NCI-H510A treated with DMSO at 0.1 percent for 48 hours (cell line): ENCODE results near the gene PRB3.

Experiments
- DNase-seq: peaks from one replicate; lab custom pipeline; 2025; lab: John Stamatoyannopoulos, UW

PRB3 gene

GRCh38 chr12:11269607-11270006, at the start of gene PRB3:
PRB3 (minus strand) TSS chr12:11269707; CDS start chr12:11269669, 38 bp downstream.
- DNase-seq = no peak

- DNase-seq = no peak
Measured at GRCh38 chr12:11310336-11310735, 40.8 kb upstream of the PRB3 start, which contains the start of gene PRB4. PRB4 (minus strand) TSS chr12:11310436; CDS start chr12:11310398, 38 bp downstream.

GRCh38 chr12:11307143-11307542, 37.6 kb upstream of the PRB3 start:
- DNase-seq = no peak

GRCh38 chr12:11273449-11273848, 3.9 kb upstream of the PRB3 start:
- DNase-seq = no peak

DNA sequence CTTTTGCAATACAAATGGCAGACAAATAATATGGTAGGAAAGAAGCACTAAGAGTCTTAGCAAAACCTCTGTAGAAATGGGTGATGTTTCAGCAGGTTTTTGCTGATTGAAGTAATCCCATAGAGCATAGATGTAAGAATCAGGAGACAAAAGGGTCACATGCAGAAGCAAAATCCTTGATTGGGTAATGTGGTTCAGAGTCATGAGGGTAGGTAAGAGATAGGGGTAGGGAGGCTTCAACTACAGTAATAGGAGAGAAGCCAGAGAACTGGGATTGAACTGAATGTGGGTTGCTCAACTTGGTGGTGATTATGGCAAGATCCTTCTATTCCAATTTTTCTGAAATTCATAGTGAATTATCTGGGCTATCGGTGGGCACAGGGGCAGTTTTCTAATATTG, 5.0 kb downstream of the PRB3 start:
- DNase-seq = no peak

GRCh38 chr12:11246489-11246888, 23.0 kb downstream of the PRB3 start:
- DNase-seq = no peak

DNA sequence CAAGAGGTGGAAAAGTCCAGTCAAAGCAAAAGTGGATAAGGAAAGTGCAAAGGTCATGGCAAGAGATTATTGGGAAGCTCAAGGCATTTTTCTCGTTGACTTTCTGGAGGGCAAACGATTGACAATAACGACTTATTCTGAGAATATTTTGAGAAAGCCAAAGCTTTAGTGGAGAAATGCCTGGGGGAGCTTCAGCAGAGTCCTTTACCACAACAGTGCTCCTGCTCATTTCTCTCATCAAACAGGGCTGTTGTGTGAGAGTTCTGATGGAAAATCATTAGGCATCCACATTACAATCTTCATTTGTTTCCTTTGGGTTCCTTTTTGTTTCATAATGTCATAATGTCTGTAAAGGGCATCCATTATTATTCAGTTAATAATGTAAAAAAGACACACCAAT, 26.9 kb downstream of the PRB3 start:
- DNase-seq = no peak

DNA sequence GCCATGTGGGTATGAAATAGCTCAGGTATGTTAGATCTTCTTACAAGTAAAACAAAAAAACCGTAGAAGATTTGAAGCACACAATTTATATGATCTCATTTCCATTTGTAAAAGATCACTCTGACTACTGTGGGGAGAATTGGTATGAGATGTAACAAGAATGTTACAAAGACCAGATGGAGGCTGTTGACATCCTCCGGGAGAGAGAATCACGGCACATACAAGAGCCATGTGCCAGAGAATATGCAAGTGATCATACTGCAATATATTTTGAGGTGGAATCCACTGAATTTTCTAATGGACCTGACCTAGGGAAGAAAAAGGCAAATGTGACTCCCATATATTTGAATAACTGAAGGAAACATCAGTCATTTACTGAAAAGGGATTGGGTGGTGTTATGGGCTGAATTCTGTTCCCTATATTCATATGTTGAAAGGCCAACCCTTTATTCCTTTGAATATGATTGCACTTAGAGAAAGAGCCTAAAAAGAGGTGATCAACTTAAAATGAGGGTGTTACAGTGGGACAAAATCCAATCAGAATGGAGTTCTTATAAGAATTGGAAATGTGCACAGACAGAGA, 29.1 kb downstream of the PRB3 start:
- no peak for DNase-seq

DNA sequence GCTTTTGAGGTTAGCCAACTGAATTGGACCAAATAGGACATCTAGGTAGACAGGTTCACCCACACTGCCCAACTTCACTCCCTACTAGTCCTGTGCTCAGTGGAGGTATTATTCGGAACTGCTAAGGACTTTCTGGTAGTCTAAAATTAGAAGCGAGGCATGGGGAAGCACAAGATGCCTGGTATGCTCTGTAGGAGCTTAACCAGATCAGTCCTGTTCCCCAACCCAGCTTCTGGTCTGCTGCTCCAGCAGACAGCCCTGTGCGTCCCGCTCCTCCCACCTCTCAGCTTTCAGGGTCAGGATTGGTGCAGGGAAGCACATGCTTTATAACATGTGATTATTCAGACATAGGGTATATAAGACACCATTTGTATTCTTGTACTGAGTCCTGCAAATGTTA, 31.2 kb downstream of the PRB3 start:
- no peak for DNase-seq

- DNase-seq = no peak
Measured at GRCh38 chr12:11233532-11233931, 36.0 kb downstream of the PRB3 start.

- DNase-seq = peak; percentile 69
Measured at GRCh38 chr12:11228296-11228879, 41.1 kb downstream of the PRB3 start.

GRCh38 chr12:11227373-11227772, 42.1 kb downstream of the PRB3 start:
- DNase-seq = no peak
